Midbrain (tissue), 1 donor: Measurements from ENCODE around the gene TTLL6.
"Not testable (repeated sequence)": the region's sequence is repeated elsewhere in the genome, so short reads cannot be mapped to it uniquely, and the experiment has no call there.

Experiments
- DNase-seq: peaks from one replicate; lab custom pipeline; 2025; lab: John Stamatoyannopoulos, UW

The TTLL6 gene

DNA sequence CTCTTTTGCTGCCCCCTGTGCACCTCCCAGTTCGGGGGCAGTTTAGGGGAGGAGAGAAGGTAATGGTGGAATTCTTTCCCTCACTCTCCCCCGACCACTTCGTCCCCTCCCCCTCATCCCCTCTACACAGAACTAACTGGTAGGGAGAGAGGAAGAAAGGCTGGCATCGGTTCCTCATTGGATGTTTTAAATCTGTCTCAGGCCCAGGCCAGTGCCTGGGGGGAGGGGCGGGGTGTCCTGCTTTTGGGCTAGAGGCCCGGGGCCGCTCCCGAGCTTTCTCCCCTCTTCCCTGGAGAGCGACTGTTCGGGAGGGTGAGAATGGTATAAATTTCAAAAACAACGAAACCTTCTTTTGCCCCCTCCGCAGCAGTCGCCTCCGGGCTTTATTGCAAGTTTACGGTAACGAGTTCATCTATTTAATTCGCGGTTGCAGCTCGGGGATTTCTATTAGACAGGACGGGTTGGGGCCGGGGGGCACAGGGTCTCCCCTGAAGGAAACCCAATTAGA, 94.1 kb downstream of the TTLL6 start, which contains the start of gene PRAC2:
PRAC2 (plus strand) TSS at position 271 of the 508 bp plus-strand sequence. CDS start 1,226 bp downstream, outside the sequence.
- DNase-seq = no peak

DNA sequence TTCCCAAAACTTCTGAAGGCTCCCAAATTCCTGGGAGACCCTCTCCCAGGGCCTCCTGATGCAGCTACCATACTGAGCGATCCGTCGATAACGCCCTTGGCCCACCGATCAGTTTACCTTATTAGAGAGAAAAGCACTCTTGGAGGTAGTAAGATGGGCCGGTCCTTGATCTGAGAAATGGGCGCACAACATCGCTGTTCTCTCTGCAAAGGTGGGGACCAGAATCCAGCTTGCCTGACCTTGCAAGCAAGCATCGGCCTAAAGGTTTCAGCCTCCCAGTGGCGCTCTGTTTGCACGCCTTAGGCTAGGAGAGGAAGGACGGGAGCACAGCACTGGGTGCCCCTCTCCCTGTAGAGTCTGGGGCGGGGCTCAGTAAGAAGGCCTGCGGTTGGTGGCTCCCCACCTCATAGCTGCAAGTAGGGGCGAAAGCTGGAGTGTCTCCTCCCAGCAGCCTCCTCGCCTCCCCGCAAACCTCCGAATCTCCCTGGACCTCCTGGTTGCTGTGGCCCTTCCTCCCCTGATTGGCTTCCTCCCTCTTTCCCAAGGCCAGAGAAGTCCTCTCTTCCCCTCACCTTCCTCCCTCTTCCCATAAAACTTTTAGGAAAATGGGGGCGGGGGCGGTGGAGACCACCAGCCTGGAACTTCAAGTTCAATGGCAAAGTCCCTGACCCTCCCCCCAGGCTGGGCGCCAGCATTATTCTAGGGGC, 94.7 kb downstream of the TTLL6 start, which contains the start of gene PRAC1:
PRAC1 (minus strand) TSS at position 318 of the 707 bp plus-strand sequence; CDS start at position 192, 126 bp downstream.
- no peak for DNase-seq

DNA sequence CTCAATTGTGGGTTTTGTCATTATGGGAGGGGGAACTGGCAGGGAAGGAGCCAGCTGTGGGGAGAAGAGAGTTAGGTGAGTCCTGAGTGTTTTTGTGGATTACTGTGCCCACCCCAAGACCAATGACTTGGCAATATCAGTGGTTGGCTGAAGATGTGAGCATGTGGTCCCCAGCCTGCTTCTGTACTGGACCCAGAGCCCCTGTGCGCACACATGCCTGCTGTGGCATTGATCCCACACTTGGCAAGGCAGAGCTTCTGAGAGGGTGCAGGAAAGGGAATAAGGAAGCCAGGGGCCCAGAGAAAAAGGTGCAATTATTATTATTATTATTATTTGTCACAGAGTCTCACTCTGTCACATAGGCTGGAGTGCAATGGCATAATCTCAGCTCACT, 96.0 kb downstream of the TTLL6 start:
- no peak for DNase-seq

- no peak for DNase-seq
These were observed 96.6 kb downstream of the TTLL6 start for GRCh38 chr17:48720266-48721008.

- DNase-seq = no peak
These were observed 97.3 kb downstream of the TTLL6 start for GRCh38 chr17:48719642-48720265.

GRCh38 chr17:48718761-48719641, 98.0 kb downstream of the TTLL6 start:
- DNase-seq = no peak

DNA sequence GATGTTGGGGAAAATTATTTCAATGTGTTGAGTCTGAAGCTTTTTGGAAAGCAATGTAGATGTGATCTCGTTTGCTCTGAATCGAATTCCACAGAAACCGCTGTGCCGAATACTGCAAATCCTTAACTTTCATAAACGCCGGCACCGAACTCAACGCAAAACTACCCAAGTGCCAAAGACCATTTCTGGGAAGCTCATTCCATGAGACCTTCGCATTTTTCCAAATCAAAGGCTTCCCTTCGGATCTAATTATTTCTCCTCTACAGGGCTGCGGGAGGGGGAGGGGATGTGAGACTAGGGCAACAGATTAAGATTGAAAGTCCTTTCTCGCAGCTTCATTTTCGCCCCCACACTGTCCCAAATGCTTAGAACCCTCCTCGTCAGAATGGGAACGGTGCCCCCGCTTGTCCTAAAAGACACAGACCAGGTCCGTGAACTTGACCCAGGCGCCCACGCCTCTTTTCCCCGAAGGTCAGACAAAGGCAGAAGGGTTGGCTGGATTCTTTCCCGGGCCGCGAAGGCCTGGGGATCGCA, 98.7 kb downstream of the TTLL6 start:
- DNase-seq = no peak

- no peak for DNase-seq
These were observed 99.4 kb downstream of the TTLL6 start for GRCh38 chr17:48717367-48718226.

DNA sequence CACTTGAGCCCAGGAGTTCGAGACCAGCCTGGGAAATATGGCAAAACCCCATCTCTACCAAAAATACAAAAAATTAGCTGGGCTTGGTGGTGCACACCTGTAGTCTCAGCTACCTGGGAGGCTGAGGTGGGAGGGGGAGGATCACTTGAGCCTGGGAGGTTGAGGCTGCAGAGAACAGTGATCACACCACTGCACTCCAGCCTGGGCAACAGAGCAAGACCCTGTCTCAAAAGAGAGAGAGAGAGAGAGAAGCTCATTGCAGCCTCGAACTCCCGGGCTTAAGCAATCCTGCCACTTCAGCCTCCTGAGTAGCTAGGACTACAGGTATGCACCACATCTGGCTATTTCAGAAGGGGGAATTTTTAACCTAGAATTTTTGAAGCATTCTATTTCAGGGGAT, 100.5 kb downstream of the TTLL6 start:
- DNase-seq = not testable (repeated sequence)

DNA sequence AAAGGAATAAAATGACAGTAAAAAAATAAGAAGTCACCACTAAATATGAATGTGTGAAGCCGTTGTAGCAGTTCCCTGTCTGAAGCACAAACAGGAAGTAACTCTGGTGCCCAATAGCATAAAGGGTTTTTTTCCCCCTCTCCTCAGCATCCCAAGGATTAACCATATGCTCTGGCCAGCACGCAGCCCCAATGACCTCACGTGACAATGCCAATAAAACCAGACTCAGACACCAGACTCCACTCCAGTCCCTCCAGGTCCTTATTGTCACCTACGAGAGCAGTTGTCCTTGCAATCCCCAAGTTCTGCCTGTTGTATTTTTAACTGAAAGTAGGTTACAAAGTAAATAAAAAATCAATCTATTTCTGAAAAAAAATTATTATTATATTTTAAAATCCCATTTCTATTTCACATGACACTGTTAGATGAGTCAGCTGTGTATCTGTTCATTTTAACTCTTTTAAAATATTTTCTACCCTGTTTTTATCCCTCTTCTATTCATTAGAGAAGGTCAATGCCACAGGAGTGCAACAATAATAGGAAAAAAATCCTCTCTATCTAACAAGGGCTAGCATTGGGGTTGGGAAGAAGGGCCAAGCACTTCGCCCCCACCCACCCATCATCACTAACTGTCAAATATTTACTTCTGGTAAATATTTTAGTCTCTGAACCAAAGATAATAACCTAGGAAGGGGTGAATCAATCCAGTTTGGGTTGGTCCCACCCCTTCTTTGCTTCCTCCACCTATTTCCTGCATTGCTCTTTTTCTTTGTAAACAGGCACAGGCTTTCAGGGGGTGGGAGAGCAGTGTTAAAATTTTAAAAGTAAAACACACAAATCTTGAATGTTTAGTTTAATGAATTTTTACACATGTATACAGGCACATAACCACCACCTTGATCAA, 101.3 kb downstream of the TTLL6 start:
- DNase-seq = no peak
